Testis (tissue), 3 donors: Measurements from ENCODE around the gene NPAS2. TPM values are rescaled to one million over a fixed set of nuclear protein-coding genes. Genes with fewer than 3 reads are reported as not detected.

Source experiments
- DNase-seq: peaks from one replicate; pipeline ENCODE4 v3.0.0-alpha.2; 2019
- H3K27ac ChIP-seq, 2 donors: fragments of 200-600 bp; sonication (generic); one replicate each; pipeline ENCODE4 v1.5.1; 2019
- H3K27me3 ChIP-seq: fragments of 200-600 bp; sonication (generic); one replicate; pipeline ENCODE4 v1.5.1; 2019
- H3K36me3 ChIP-seq: fragments of 200-600 bp; sonication (generic); one replicate; pipeline ENCODE4 v1.5.1; 2017; ENCODE audit warnings: low read depth; ENCODE audit errors: missing control alignments
- H3K4me1 ChIP-seq: fragments of 200-600 bp; sonication (generic); one replicate; pipeline ENCODE4 v1.5.1; 2019
- H3K4me3 ChIP-seq, 2 donors: fragments of 200-600 bp; sonication (generic); one replicate each; pipeline ENCODE4 v1.5.1; 2017 to 2019
- H3K9me3 ChIP-seq: fragments of 200-600 bp; sonication (generic); one replicate; pipeline ENCODE4 v1.5.1; 2017
- CTCF ChIP-seq, 3 experiments: fragments of 450-650 bp in 2 of 3; fragments of 200-600 bp in 1 of 3; sonication (generic) in 1 of 3; IDR thresholded peaks; one replicate each; pipeline ENCODE4 v1.5.1; 2016 to 2019; ENCODE audit warnings: antibody characterized with exemption in 3 of 3, mild to moderate bottlenecking in 2 of 3, moderate library complexity in 1 of 3
- POLR2A ChIP-seq: fragments of 450-650 bp; IDR thresholded peaks from one replicate; pipeline ENCODE4 v1.6.1; 2017; ENCODE audit warnings: antibody characterized with exemption, mild to moderate bottlenecking, moderate library complexity
- WGBS, 2 donors: methylation state at CpG; one replicate each; pipeline ENCODE4 v1.1.5; 2018; 5-methylcytosine and 5-hydroxymethylcytosine counted together
- intact Hi-C: fragments of 100-400 bp; cut with DNase I; formaldehyde crosslinking; loops from one replicate; pipeline ENCODE4 v1.15.1; 2023; ENCODE audit warnings: low total_unique reads
- polyA plus RNA-seq: library from polyadenylated mRNA; stranded (reverse); fragments of 350-450 nt; fragmentation: Illumina TruSeq; extraction: RNeasy Lipid Tissue Mini Kit (QIAGEN cat#74804); gene quantifications from one replicate; pipeline ENCODE4 v1.2.3, GENCODE V29; 2014; ENCODE audit warnings: low read depth, low replicate concordance; ENCODE audit not compliant: insufficient read depth
- total RNA-seq, 2 donors: library from RNA; depleted of rRNA; stranded (reverse); fragments of >200 nt; gene quantifications; one replicate each; pipeline ENCODE4 v1.2.3, GENCODE V29; 2016

Gene NPAS2
- total and polyA plus RNA-seq, 3 donors from 2014 or later: 20.4 to 64.2 (median 46.7) TPM

- Histone ChIP-seq H3K4me1 (no peaks in the 10 kb centered on the region), H3K27ac (no peak overlapping the region), H3K27me3 (no peaks in the 10 kb centered on the region), H3K9me3 (no peaks in the 10 kb centered on the region), H3K4me3 (no peak overlapping the region), H3K36me3 (no peaks in the 10 kb centered on the region)
- intact Hi-C loops: loop anchor here (10.0 kb wide), 1 partner anchor 118 kb away; the partner anchor contains the start of gene TBC1D8
- WGBS, 2 donors: 92 to 94% methylated on average over 19 of the region's 19 CpGs
- no peak for TF ChIP-seq POLR2A
- no peak for TF ChIP-seq CTCF (IDR thresholded peaks at IDR 0.05)
- DNase-seq: no peak
These were observed 217.3 kb downstream of the NPAS2 start for GRCh38 chr2:101037161-101037755.

GRCh38 chr2:101038455-101039255, 218.7 kb downstream of the NPAS2 start:
- no peaks in the 10 kb centered on the region for H3K9me3 ChIP-seq
- H3K27ac ChIP-seq: no peak overlapping the region
- peak; percentile 24 to 62 (median 47) for TF ChIP-seq CTCF (IDR thresholded peaks at IDR 0.05)
- no peak for TF ChIP-seq POLR2A
- DNase-seq: no peak
- no peaks in the 10 kb centered on the region for H3K4me1 ChIP-seq
- H3K4me3 ChIP-seq: no peak overlapping the region
- no peaks in the 10 kb centered on the region for H3K27me3 ChIP-seq
- intact Hi-C loops: loop anchor here (10.0 kb wide), 1 partner anchor 116 kb away; the partner anchor contains the start of gene TBC1D8
- 95 to 96% methylated on average over 19 to 21 of the region's 21 CpGs for WGBS, 2 donors
- H3K36me3 ChIP-seq: no peaks in the 10 kb centered on the region

- intact Hi-C loops: no loop called here
- Histone ChIP-seq H3K27me3 (no peaks in the 10 kb centered on the region), H3K4me3 (no peak overlapping the region), H3K36me3 (no peaks in the 10 kb centered on the region), H3K27ac (no peak overlapping the region), H3K4me1 (no peaks in the 10 kb centered on the region), H3K9me3 (no peaks in the 10 kb centered on the region)
- no peak for DNase-seq
- WGBS, 2 donors: 55 to 74% methylated on average over 13 of the region's 13 CpGs
- TF ChIP-seq CTCF (IDR thresholded peaks at IDR 0.05): no peak
- TF ChIP-seq POLR2A: no peak
These were observed 220.1 kb downstream of the NPAS2 start for GRCh38 chr2:101040072-101040471.

- Histone ChIP-seq H3K27ac (no peak overlapping the region), H3K9me3 (no peaks in the 10 kb centered on the region), H3K36me3 (no peaks in the 10 kb centered on the region), H3K27me3 (no peaks in the 10 kb centered on the region), H3K4me3 (no peak overlapping the region), H3K4me1 (no peaks in the 10 kb centered on the region)
- TF ChIP-seq CTCF (IDR thresholded peaks at IDR 0.05) (no peak), POLR2A (no peak)
- DNase-seq: no peak
- 93% methylated on average over 6 of the region's 6 CpGs for WGBS, 2 donors
- intact Hi-C loops: no loop called here
These were observed 220.8 kb downstream of the NPAS2 start for GRCh38 chr2:101040761-101041160.
